Measurements from ENCODE around the gene CCNYL1. TPM values are rescaled to one million over a fixed set of nuclear protein-coding genes. Genes with fewer than 3 reads are reported as not detected.
"Not testable (repeated sequence)": the region's sequence is repeated elsewhere in the genome, so short reads cannot be mapped to it uniquely, and the experiment has no call there.

The CCNYL1 gene
- total and polyA plus RNA-seq, 9 donors, result 4.3 to 13.8 (median 7.4) TPM

GRCh38 chr2:207688597-207688996 lies 22.8 kb upstream of the CCNYL1 start:
- intact Hi-C loops (cut with DNase I), result no loop called here
- no peak for TF ChIP-seq POLR2A (IDR thresholded peaks at IDR 0.05)
- no peak for TF ChIP-seq CTCF (IDR thresholded peaks at IDR 0.05)
- no peak for TF ChIP-seq EP300 (IDR thresholded peaks at IDR 0.05)

GRCh38 chr2:207690845-207691461 lies 20.5 kb upstream of the CCNYL1 start:
- WGBS, 3 donors, result 89 to 93% (median 91%) methylated on average over 16 of the region's 16 CpGs
- H3K4me1 ChIP-seq (ENCODE audit: insufficient read depth); H3K9me3 ChIP-seq; H3K36me3 ChIP-seq; H3K27me3 ChIP-seq; DNase-seq; intact Hi-C loops (cut with DNase I); H3K4me3 ChIP-seq; H3K27ac ChIP-seq: not testable (repeated sequence)

More at GRCh38 chr2:207688597-207688996, 22.8 kb upstream of the CCNYL1 start:
- Histone ChIP-seq H3K27ac (no peak overlapping the region), H3K9me3 (no peaks in the 10 kb centered on the region), H3K36me3 (no peaks in the 10 kb centered on the region), H3K27me3 (no peaks in the 10 kb centered on the region), H3K4me3 (no peak overlapping the region), H3K4me1 (ENCODE audit: insufficient read depth) (no peaks in the 10 kb centered on the region)
- no peak for DNase-seq

- WGBS, 3 donors, result 41 to 52% (median 46%) methylated on average over 7 of the region's 7 CpGs
- H3K27me3 ChIP-seq, result no peaks in the 10 kb centered on the region
- H3K4me3 ChIP-seq, result no peak overlapping the region
- intact Hi-C loops (cut with DNase I), result no loop called here
- no peak overlapping the region for H3K27ac ChIP-seq
- H3K9me3 ChIP-seq, result no peaks in the 10 kb centered on the region
- TF ChIP-seq POLR2A (IDR thresholded peaks at IDR 0.05) (no peak), CTCF (IDR thresholded peaks at IDR 0.05) (no peak), EP300 (IDR thresholded peaks at IDR 0.05) (no peak)
- H3K36me3 ChIP-seq, result no peaks in the 10 kb centered on the region
- H3K4me1 ChIP-seq (ENCODE audit: insufficient read depth), result no peaks in the 10 kb centered on the region
- DNase-seq, result no peak
Observed at GRCh38 chr2:207692206-207693065, 19.0 kb upstream of the CCNYL1 start.

- no peak for DNase-seq
- WGBS, 3 donors, result 54 to 57% (median 55%) methylated on average over 4 of the region's 4 CpGs
Observed at GRCh38 chr2:207693641-207694249, 17.7 kb upstream of the CCNYL1 start.

More at GRCh38 chr2:207693641-207694249, 17.7 kb upstream of the CCNYL1 start:
- H3K36me3 ChIP-seq, result no peaks in the 10 kb centered on the region
- H3K27me3 ChIP-seq, result no peaks in the 10 kb centered on the region
- TF ChIP-seq CTCF (IDR thresholded peaks at IDR 0.05) (no peak), POLR2A (IDR thresholded peaks at IDR 0.05) (no peak), EP300 (IDR thresholded peaks at IDR 0.05) (no peak)
- H3K27ac ChIP-seq, result no peak overlapping the region
- H3K4me1 ChIP-seq (ENCODE audit: insufficient read depth), result no peaks in the 10 kb centered on the region
- no peak overlapping the region for H3K4me3 ChIP-seq
- H3K9me3 ChIP-seq, result no peaks in the 10 kb centered on the region
- intact Hi-C loops (cut with DNase I), result no loop called here

Measured in ovary (tissue), 9 donors.